Measurements from ENCODE around the gene CD101.

The CD101 gene

DNA sequence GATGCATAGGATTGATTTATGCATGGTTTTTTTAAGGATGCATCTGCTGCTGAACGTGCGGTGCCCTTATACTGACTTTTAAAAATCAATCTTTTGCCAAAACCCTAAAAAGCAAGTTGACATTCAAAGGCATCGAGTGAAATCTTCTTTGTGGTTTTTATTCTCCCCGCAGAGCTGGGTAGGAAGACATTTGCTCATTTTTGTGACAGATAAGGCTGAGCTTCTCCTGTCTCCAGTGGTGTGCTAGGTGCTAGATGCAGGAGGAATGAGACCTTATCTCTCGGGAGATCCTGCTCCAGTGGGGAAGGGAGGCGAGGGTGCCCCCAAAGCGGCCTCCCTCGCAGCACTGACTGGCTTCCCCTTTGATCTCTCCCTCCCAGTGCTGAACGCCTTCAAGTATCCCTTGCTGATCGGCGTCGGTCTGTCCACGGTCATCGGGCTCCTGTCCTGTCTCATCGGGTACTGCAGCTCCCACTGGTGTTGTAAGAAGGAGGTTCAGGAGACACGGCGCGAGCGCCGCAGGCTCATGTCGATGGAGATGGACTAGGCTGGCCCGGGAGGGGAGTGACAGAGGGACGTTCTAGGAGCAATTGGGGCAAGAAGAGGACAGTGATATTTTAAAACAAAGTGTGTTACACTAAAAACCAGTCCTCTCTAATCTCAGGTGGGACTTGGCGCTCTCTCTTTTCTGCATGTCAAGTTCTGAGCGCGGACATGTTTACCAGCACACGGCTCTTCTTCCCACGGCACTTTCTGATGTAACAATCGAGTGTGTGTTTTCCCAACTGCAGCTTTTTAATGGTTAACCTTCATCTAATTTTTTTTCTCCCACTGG is 14.9 kb upstream of the CD101 start:
- DNase-seq (ENCODE audit: insufficient read length, low spot score): no peak
- FAIRE-seq: no peak
- TF ChIP-seq, protein P1, sequence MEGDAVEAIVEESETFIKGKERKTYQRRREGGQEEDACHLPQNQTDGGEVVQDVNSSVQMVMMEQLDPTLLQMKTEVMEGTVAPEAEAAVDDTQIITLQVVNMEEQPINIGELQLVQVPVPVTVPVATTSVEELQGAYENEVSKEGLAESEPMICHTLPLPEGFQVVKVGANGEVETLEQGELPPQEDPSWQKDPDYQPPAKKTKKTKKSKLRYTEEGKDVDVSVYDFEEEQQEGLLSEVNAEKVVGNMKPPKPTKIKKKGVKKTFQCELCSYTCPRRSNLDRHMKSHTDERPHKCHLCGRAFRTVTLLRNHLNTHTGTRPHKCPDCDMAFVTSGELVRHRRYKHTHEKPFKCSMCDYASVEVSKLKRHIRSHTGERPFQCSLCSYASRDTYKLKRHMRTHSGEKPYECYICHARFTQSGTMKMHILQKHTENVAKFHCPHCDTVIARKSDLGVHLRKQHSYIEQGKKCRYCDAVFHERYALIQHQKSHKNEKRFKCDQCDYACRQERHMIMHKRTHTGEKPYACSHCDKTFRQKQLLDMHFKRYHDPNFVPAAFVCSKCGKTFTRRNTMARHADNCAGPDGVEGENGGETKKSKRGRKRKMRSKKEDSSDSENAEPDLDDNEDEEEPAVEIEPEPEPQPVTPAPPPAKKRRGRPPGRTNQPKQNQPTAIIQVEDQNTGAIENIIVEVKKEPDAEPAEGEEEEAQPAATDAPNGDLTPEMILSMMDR (IDR thresholded peaks at IDR 0.05; ENCODE audit: insufficient read depth, missing control alignments): no peak

DNA sequence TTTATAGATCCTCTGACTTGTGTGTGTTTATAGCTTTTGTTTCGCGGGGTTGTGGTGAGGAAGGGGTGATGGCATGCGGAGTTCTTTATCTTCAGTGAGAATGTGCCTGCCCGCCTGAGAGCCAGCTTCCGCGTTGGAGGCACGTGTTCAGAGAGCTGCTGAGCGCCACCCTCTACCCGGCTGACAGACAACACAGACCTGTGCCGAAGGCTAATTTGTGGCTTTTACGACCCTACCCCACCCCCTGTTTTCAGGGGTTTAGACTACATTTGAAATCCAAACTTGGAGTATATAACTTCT is 14.4 kb upstream of the CD101 start:
- FAIRE-seq (no peak), DNase-seq (ENCODE audit: insufficient read length, low spot score) (no peak)

DNA sequence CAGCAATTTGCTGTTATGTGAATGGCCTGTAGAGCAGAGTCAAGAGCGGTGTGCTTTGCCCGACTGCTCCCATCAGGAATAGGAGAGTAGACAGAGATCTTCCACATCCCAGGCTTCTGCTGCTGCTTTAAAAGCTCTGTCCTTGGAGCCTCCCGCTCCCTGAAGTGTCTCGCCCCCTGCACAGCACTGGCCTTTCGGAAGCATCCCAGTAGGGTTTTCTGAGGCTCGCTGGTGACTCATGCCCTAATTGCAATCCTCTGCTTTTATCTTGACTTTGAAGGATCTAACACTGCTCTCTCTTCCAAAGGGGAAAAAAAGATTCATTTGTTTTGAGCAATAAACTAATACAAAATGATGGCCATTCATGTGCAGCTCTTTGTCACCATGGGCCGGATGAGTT is 13.3 kb upstream of the CD101 start:
- DNase-seq (ENCODE audit: insufficient read length, low spot score): no peak
- no peak for FAIRE-seq
- TF ChIP-seq, protein P1 (IDR thresholded peaks at IDR 0.05; ENCODE audit: insufficient read depth, missing control alignments): no peak

More for the DNA sequence above, 14.4 kb upstream of the CD101 start:
- TF ChIP-seq, protein P1 (IDR thresholded peaks at IDR 0.05; ENCODE audit: insufficient read depth, missing control alignments): no peak

DNA sequence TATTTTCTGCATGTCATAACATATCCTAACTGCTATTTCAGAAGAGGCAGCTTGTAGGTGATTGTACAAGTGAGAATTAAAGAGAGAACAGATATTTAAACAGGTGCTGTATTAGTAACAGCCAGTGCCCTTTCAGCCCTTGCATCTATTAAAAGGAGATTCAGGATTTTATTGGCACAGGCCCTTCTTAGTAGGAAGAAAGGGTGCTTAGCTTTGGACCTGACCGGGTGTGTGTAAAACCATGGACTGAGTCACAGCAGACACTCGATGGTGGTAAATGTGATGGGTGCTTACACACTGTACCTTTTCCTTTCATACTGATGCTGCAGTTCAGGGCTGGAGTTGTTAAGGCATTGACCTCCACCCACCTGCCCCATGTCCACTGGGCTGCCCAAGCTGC is 12.7 kb upstream of the CD101 start:
- TF ChIP-seq, protein P1 (IDR thresholded peaks at IDR 0.05; ENCODE audit: insufficient read depth, missing control alignments): no peak
- no peak for DNase-seq (ENCODE audit: insufficient read length, low spot score)
- no peak for FAIRE-seq

DNA sequence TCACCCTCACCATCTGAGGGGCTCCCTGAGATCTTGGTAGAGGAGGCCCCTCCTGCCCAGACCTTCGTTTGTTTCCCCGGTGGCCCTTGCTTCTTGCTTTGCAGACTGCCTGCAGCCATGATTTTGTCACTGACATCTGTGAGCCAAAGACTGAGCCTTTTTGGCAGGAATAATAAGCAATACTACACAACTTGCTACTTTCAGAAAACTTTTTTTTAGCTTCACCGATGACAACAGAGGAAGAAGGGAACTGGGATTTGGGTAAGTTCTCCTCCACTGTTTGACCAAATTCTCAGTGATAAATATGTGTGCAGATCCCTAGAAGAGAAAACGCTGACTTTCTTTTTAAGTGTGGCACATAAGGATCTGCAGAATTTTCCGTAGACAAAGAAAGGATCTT is 11.7 kb upstream of the CD101 start:
- no peak for DNase-seq (ENCODE audit: insufficient read length, low spot score)
- TF ChIP-seq, protein P1 (IDR thresholded peaks at IDR 0.05; ENCODE audit: insufficient read depth, missing control alignments): no peak
- FAIRE-seq: no peak

DNA sequence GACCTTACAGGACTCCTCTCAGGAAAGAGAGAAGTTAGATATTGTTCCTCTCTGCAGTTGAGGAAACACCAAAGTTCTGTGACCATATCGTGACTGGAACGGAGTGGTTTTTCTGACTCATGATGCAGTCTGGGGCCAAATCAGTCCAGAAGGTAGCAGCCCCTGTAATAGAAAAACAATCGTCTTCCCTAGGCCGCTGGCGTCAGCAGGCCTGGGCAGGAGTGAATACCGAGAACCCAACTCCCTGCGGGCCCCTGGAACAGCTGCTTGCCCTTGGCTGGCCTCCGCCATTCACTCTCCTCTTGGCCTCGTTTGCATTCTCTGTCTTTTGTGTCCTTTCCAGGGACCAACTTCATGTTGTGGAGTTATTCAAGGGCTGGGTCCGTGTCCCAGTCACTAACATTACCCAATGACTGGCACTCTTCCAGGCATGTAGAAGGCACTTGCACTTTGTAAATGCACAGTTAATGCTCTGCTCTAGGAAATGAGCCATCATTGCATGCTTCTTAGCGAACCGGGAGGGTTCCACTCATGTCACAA is 10.9 kb upstream of the CD101 start:
- TF ChIP-seq, protein P1 (IDR thresholded peaks at IDR 0.05; ENCODE audit: insufficient read depth, missing control alignments): no peak
- no peak for FAIRE-seq
- DNase-seq (ENCODE audit: insufficient read length, low spot score): no peak

DNA sequence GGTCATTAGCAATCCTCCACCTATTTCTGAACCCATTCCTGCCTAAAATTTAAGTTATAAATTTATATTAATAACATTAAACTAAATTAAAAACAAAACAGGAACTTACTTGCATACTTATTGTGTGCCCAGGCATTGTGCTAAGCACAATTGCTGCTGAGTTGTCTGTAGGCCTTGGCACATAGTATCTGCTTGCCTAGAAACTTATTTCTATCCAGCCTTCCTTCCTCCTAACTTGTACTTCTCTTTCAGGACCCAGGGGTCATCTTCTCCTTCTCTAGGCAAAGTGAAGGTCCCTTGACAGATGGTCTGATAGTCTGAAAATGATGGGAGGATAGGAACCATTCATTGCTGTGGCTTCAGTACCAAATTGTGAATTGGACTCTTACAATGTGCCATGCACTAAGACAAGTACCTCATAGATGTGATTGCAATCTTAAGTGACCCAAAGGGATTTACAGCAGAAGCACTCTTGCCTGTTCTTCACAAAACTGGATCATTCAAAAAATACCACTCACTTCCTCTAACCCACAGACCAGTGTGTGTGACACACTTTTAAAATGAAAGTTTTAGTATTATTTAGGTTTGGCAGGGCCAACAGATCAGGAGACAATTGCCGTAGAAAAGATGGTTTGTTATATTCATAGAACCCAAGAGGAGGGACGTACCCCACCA is 10.3 kb upstream of the CD101 start:
- TF ChIP-seq, protein P1 (IDR thresholded peaks at IDR 0.05; ENCODE audit: insufficient read depth, missing control alignments): no peak
- FAIRE-seq (no peak), DNase-seq (ENCODE audit: insufficient read length, low spot score) (no peak)

Data from D721Med (cell line).